Right hindlimb (tissue), 1 donor: ENCODE results near the gene MTA1.

Experiments used
- DNase-seq: peaks from one replicate; pipeline ENCODE4 v3.0.0-alpha.2; 2018

MTA1 gene

GRCh38 chr14:105467249-105467941, 47.8 kb downstream of the MTA1 start:
- no peak for DNase-seq

DNA sequence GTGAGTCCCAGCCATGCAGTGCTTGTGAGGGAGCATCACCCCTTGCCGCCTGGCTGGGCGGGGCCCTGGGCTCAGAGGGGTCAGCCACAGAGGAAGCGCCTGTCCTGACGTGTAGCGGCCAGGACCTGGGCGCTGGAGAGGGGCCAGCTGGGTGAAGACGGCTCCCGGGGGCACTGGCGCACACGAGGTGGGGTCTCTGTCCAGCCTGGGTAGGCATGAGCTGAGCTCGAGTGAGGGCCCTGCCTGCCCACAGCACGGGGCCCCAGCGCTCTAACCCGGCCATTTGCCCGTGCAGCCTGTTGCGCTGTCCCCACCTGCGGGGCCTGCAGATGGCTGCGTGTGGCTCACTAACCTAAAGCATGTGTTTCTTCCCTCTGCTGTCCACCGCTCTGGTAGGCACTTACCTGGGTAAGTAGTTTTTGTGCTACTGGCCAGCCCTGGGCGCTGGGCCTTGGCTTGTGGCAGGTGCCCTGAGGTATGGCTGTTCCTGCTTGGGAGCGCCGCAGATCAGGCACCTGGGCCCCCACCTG, 48.4 kb downstream of the MTA1 start:
- DNase-seq: no peak

GRCh38 chr14:105468621-105469241, 49.1 kb downstream of the MTA1 start:
- DNase-seq: no peak

DNA sequence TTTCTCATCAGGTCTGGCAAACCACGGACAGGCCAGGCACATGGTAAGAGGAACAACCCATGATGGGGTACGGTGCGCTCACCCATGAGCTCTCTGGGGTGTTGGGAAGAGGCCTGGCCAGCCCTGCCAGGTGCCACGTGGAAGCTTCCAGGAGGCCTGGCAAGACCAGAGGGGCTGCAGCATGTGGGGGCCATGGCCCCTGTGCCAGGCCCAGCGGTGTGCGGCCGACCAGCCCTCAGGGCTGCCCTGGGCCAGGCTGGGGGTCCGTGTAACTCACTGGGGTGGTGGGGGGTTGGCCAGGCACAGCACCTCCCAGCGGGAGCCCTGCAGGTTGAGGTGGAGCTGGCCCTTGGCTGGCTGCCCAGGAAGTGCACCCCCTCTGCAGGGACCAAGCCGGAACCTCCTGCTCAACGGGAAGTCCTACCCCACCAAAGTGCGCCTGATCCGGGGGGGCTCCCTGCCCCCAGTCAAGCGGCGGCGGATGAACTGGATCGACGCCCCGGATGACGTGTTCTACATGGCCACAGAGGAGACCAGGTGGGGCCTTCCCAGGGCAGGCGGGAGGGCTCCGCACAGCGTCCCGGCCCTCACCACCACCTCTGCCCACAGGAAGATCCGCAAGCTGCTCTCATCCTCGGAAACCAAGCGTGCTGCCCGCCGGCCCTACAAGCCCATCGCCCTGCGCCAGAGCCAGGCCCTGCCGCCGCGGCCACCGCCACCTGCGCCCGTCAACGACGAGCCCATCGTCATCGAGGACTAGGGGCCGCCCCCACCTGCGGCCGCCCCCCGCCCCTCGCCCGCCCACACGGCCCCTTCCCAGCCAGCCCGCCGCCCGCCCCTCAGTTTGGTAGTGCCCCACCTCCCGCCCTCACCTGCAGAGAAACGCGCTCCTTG, 50.1 kb downstream of the MTA1 start:
- DNase-seq: peak; percentile 38

- peak; percentile 47 for DNase-seq
Observed at GRCh38 chr14:105470350-105471296, 51.0 kb downstream of the MTA1 start.

- no peak for DNase-seq
Observed at GRCh38 chr14:105471297-105471821, 51.7 kb downstream of the MTA1 start.

- DNase-seq: no peak
Observed at GRCh38 chr14:105471823-105472485, 52.3 kb downstream of the MTA1 start.

DNA sequence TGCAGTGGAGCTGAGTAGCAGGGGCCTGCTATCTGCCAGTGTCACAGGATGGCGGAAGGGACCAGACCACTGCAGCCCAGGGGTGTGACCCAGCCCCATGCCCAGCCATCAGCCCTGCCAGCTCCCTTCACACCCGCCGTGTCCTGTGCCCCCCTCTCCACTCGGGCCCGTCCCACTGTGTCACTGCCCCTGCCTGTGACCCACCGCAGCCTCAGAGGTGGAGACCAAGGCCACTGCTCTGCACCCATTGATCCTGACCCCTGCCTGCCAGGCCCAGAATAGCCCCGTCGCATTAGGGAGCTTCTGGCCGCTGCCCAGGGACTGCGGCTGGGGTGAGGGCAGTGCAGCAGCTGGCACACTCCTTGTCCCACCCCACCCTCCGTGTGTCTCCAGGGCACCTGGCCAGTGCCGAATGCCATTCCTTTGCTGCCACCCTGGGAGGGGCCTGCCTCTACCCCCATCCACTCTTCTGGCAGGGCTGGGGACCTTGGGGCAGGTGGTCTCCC, 52.9 kb downstream of the MTA1 start:
- DNase-seq: no peak

DNA sequence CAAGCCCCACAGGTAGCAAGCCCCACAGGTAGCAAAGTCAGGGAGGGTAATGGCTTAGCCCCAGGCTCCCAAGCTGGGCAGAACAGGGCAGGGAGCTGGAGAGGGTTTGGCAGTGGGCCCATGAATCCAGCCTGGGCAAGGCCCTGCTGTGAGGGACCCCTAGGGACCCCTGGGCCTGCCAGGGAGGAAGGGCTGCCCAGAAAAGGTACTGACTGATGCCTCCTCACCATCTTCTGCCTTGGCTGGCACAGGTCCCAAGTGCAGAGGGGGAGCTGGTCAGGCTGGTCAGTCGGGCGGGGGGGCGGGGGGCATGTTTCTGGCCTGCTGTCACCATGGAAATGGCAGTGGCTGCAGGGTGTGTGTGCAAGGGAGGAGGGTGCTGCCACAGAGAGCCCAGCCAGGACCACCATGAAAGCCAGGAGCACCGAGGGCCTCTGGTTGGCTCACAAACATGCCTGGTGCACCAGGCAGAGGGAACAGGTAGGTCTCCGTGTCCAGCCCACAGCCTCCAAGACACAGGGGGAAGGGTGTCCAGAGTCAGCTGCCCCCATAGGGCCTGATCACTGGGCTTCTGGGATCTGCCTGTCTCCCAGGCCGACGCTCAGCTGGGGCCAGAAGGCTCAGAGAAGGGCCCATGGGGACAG, 53.5 kb downstream of the MTA1 start:
- DNase-seq: peak; percentile 67

GRCh38 chr14:105473677-105474482, 54.3 kb downstream of the MTA1 start:
- peak; percentile 95 for DNase-seq

- DNase-seq: peak; percentile 70
Observed at GRCh38 chr14:105474483-105475268, 55.0 kb downstream of the MTA1 start, which contains the start of gene CRIP2. TSS of gene CRIP2 (plus strand) at chr14:105474821. CDS start at chr14:105474863, 42 bp downstream.

DNA sequence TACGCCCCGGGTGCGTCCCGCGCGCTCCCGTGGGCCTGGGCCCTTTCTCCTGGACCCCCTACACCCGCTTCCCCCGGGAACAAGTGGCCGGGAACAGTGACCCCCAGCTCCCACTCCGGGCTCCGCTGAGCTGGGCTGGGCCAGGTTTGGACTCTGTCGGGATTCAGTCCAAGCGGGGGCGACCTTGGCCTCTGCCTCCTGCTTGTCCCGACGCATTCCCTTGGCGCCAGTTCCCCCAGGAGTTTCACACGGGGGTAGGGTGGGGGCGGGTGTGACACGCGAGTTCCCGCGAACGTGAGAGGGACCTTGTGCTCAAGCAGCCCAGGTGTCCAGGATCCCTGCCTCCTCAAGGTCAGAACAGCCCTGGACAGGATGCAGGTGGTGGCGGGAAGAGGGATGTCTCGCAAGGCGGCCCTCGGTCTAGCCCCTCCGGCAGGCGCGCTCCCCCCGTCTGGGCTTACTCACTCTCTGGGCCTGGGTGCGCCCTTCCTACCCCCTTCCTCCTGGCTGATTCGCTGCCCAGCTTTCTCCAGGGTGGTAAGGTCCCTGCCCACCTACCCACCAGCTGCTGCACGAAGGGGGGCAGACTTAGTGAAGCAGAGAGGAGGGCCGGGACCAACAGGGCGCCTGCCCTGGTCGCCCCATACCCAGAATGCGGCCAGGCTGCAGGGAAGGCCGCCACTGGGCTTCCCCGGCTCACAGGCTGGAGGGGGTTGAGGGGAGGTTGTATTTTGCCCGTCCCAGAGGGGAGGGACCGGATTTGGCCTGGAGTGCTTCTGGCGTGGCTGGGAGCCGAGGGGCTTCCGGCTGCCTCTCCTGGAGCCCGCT, 55.9 kb downstream of the MTA1 start:
- DNase-seq: peak; percentile 77

DNA sequence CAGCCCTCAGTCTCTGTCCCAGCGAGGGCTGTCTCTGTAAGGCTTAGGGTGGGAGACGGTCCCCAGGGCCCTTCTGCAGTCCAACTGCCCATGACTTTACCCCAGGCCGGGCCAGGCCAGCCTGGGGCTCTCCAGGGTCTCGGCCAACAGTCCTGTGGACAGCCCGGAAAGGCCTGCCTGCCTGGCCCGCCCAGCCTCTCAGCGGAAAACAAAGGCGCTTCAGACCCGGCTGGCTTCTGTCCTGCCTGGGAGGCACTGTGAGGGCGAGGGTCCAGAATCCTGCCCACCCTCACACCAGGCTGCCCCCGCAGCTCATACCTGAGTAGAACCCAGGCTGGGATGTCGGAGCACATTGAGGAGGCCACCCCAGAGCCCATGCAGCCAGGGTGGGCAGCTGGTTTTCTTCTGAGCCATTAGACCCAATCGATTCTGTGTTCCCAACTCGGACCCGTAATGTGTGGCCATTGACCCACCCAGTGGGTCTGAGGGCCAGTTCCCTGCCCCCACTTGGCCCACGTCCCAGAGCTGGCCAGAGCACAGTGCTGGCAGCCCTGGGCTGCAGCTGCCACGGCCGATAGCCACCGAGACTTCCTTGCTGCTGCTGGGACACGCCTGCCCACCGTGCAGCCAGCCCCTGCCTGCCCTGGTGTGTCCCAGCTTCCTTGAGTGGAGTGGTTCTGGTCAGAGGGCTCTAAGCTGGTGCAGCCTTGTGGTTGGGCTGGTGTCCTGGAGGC, 56.6 kb downstream of the MTA1 start:
- DNase-seq: peak; percentile 76

DNA sequence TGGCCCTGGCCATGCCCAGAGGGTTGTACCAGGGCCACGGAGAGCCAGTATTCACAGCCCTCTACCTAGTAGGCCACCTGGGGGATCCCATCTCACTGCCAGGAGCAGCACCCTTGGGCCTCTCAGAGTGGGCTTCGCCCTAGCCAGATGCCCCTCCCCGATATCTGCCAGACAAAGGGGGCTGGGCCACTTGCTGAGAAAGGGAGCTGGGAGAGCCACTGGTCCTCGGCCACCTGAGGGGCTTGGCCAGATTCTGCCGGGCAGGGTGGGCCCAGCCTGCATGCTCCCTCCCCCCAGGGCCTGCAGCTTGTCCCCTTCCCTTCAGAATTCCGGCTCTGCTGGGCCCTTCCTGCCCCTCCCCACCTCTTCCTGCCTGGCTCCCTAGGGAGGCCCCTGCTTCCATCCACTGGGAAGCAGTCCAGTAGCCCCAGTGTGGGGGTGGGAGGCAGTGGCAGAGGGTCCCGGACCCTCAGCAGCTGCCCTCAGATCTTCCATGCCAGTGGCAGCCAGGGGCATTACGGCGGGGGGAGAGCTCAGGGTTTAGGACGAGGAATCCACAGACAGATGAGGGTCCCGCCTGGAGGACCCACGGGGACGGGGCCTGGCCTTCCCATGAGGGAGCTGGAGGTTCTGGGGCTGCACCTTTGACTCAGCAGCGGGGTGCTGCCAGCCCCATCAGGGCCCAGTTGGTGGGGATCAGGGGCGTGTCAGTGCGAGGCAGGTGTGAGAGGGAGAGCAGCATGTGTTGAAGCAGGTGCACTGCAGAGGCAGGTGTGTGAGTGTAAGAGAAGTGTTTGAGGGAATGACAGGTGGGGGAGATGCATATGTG, 57.4 kb downstream of the MTA1 start:
- DNase-seq: no peak

DNA sequence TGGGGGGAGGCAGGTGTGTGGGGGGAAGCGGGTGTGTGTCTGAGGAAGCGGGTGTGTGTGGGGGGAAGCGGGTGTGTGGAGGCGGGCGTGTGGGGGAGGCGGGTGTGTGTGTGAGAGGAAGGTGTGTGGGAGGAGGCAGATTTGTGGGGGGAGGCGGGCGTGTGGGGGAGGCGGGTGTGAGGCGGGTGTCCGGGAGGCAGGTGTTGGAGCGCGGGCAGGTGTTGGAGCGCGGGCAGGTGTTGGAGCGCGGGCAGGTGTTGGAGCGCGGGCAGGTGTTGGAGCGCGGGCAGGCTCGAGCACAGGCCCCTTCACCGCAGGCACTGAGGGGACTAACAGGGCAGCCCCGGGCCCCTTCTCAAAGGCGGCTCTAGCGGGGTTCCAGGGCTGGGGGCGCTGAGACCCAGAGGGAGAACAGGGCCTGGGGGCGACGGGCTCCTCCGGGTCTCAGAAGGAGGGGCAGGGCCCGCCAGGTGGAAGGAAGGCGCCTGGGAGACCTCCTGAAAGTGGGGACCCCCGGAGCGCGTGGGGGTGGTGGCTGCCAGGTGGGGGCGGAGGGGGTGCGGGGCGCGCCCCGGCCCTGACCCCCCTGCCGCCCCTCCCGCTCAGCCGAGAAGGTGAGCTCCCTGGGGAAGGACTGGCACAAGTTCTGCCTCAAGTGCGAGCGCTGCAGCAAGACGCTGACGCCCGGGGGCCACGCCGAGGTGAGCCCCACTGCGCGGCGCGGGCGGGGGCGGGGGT, 58.2 kb downstream of the MTA1 start:
- DNase-seq: peak; percentile 62
